Right lung (tissue), 10 donors: ENCODE results near the gene UFD1. TPM values are rescaled to one million over a fixed set of nuclear protein-coding genes. Genes with fewer than 3 reads are reported as not detected.

Experiments
- DNase-seq, 2 donors: peaks; one replicate each; pipeline ENCODE4 v3.0.0-alpha.2; 2013
- long read RNA-seq, 8 donors: transcript quantifications; one replicate each; lab custom pipeline, GENCODE V29; 2026
- polyA plus RNA-seq, 5 donors: library from polyadenylated mRNA; unstranded; fragments of 120-200 nt; gene quantifications; one replicate each; pipeline versions ENCODE4 v1.2.1 to v1.2.3, GENCODE V29; 2013; ENCODE audit warnings: inconsistent platforms in 1 of 5, low replicate concordance in 1 of 5; ENCODE audit not compliant: insufficient read length in 5 of 5, insufficient read depth in 1 of 5

UFD1 gene, protein sequence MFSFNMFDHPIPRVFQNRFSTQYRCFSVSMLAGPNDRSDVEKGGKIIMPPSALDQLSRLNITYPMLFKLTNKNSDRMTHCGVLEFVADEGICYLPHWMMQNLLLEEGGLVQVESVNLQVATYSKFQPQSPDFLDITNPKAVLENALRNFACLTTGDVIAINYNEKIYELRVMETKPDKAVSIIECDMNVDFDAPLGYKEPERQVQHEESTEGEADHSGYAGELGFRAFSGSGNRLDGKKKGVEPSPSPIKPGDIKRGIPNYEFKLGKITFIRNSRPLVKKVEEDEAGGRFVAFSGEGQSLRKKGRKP
- 10 to 100 TPM; 58.6 to 76.8 (median 66.4) TPM for polyA plus RNA-seq
- long read RNA-seq, donor 1, full-length matches to known transcripts = 30 of 60 reads
- long read RNA-seq, donor 1, partial matches to known transcripts = 30 of 60 reads
- long read RNA-seq, donor 1, other reads (novel, unspliced or antisense) = 0 of 60 reads
- long read RNA-seq, donor 2, transcript UFD1-201 (12 exons, 1,814 nt) = major isoform, 16 of 26 reads
- long read RNA-seq, donor 2, partial matches to known transcripts = 10 of 26 reads
- long read RNA-seq, donor 2, other reads (novel, unspliced or antisense) = 0 of 26 reads
- long read RNA-seq, donor 3, transcript UFD1-201 (12 exons, 1,814 nt) = major isoform, 22 of 33 reads
- long read RNA-seq, donor 3, partial matches to known transcripts = 8 of 33 reads
- long read RNA-seq, donor 3, other reads (novel, unspliced or antisense) = 0 of 33 reads
- long read RNA-seq, donor 4, transcript UFD1-201 (12 exons, 1,814 nt) = major isoform, 11 of 22 reads
- long read RNA-seq, donor 4, partial matches to known transcripts = 11 of 22 reads
- long read RNA-seq, donor 4, other reads (novel, unspliced or antisense) = 0 of 22 reads
- long read RNA-seq, donor 5, full-length matches to known transcripts = 28 of 33 reads
- long read RNA-seq, donor 5, partial matches to known transcripts = 5 of 33 reads
- long read RNA-seq, donor 5, other reads (novel, unspliced or antisense) = 0 of 33 reads
- long read RNA-seq, donor 6, transcript UFD1-201 (12 exons, 1,814 nt) = major isoform, 12 of 38 reads
- long read RNA-seq, donor 6, partial matches to known transcripts = 24 of 38 reads
- long read RNA-seq, donor 6, other reads (novel, unspliced or antisense) = 0 of 38 reads
- long read RNA-seq, donor 7, full-length matches to known transcripts = 34 of 34 reads
- long read RNA-seq, donor 7, partial matches to known transcripts = 0 of 34 reads
- long read RNA-seq, donor 7, other reads (novel, unspliced or antisense) = 0 of 34 reads
- long read RNA-seq, donor 8, transcript UFD1-201 (12 exons, 1,814 nt) = major isoform, 5 of 5 reads
- long read RNA-seq, donor 8, partial matches to known transcripts = 0 of 5 reads
- long read RNA-seq, donor 8, other reads (novel, unspliced or antisense) = 0 of 5 reads

- no peak for DNase-seq
Observed at GRCh38 chr22:19478901-19479354, at the start of gene UFD1. UFD1 (minus strand) TSS chr22:19479193; CDS start chr22:19479085, 108 bp downstream.

DNA sequence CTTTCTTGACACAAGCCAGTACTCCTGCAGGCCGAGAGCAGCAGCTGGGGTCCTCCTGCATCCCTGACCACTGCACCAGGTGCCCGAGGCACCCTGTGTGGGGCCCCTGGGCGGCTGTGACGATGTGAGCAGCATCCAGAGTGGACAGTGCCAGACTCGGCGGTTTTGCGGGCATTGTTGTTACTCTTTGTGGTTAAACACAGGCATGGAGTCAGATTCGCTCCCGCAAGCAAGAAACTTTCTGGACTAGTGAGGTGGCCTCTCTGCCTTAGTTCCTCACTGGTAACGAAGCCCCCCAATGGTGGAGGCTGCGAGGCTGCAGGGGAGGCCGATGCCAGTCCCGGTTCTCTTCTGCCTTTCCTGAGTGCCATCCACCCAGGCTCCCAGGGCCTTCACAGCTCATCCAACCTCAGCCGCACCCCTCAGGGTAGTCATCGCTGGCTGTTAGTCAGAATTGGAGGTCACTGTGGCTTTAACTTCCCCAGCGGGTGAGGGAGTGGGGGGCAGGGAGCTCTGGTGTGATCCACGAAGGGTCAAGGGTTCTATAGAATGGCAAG is 48.9 kb upstream of the UFD1 start:
- DNase-seq = no peak

DNA sequence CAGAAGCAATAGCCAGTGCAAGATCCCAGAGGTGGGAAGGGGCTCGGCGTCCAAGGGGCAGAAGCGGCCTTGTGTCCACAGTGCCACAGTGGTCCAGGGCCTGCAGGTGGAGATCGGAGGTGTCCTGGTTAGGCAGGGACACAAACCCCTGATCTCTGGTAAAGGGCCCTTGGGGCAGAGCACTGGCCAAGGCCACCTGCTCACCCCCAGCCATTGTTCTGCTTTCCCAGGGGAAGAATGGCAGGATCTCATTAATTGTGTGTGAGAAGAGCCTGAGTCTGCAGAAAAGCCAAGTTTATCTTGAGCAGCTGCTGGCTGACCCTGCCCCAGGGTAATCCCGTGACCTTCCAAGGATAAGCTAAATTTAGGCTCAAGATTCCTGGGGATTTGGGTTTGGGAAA is 48.3 kb upstream of the UFD1 start:
- DNase-seq = no peak

DNA sequence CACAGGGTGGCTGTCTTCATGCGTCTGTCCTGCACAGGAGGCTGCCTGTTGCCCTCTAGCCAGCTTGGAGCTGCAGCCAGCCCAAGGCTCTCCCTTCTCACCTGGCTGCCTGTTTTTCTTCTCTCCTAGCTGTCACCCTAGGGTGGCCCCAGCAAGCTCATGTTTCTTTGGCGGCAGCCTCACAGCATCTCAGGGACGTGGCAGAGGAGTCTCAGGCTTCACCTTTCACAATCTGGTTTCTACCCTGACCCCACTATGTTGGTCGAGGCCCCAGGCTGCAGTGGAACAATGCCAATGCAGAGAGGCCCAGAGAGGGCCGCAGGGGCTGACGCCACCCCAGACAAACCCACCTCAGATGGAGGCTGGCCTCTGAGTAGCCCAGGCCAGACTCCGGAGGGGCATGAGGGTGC is 47.7 kb upstream of the UFD1 start:
- DNase-seq = no peak

GRCh38 chr22:19526076-19526701 is 47.2 kb upstream of the UFD1 start:
- DNase-seq = no peak

- DNase-seq = no peak
Observed at GRCh38 chr22:19525666-19526065, 46.7 kb upstream of the UFD1 start.

- no peak for DNase-seq
Observed at GRCh38 chr22:19525116-19525660, 46.2 kb upstream of the UFD1 start.

GRCh38 chr22:19524170-19525115 is 45.5 kb upstream of the UFD1 start, which contains the start of gene CLDN5:
CLDN5 (minus strand) TSS chr22:19524410; CDS start chr22:19524255, 155 bp downstream.
- DNase-seq = peak; percentile 42 to 54

GRCh38 chr22:19523240-19524169 is 44.5 kb upstream of the UFD1 start:
- DNase-seq = peak in 1 of 2 donors; percentile 23

DNA sequence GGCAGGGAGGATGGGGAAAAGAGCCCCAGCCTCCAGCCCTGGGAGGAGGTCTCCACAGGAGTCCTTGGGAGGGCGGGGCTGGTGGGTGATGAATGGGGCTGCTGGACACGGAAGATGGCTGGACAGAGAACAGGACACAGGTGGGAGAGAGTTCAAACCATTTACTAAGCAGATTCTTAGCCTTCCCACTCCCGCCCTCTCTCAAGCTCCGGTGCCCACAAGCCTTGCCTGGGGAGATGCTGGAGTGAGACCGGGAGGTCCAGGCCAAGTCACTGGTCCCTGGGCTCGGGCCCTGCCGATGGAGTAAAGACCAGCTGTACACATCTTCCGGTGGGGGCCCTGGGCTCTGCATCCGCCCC is 43.9 kb upstream of the UFD1 start:
- no peak for DNase-seq

DNA sequence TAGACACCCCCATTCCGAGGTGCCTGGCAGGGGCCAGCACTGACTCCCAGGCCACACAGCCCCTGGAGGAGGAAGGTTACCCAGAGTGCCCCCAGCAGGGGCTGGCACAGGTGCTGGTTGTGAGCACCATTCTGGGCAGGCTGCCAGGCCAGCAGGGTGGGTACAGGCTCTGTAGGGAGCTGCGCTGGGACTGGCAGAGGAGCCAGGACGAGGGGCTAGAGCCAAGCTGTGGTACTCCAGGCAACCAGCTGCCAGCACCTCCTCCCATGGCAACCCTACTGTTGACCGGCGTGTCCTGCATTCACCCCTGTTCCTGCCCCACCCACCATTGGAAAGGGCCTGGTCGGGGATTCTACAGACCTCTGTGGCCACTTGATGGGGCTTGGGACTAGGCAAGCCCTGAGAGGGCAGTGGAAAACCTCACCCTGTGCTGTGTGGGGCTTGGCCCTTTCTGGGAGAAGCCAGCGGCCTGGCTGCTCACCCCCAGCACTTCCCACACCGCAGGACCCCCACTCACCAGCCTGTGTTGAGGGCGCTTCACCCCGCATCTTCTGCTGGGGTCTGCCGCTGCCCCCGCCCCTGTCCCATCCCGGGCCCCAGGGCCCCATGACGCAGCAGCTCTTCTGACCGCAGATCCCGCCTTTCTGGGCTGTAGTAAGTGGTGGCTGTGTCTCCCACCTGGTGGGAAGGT is 43.3 kb upstream of the UFD1 start:
- no peak for DNase-seq

DNA sequence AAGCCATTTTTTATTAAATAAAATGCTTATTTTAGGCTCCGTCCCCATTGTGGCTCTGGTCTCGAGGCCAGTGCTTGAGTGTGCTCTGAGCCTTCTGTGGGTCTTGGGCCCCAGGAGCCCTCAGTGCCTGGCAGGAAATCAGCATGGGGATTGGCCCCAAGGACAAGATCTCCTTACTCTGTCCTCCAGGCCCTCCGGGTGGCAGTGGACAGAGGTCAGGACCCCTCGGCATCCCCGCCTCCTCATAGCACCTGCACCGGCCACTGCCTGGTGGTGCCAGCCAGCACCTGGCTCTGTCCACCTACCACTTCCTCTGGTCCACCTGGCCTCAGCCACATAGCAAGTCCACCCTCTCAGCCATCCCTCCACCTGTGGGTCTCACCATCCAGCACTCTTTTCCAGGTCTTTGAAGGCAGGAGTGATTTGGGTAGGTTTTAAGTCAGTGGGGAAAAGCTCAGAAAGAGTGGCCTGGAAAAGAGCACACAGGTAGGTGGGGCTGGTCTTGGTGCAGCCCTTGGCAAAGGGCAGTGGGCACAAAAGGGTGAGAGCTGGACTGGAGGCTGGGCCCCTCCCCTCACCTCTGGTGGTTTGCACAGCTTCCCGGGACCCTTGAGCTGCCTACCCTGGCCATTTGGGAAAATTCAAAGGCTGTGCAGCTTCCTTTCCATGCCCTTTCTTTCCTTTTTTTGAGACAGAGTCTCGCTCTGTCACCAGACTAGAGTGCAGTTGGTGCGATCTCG is 41.7 kb upstream of the UFD1 start:
- no peak for DNase-seq

GRCh38 chr22:19520007-19520406 is 41.0 kb upstream of the UFD1 start:
- DNase-seq = no peak

GRCh38 chr22:19519041-19519926 is 40.3 kb upstream of the UFD1 start:
- DNase-seq = no peak

- no peak for DNase-seq
Observed at GRCh38 chr22:19518635-19519034, 39.6 kb upstream of the UFD1 start.
